GM11168 (cell line): ENCODE results near the gene LOXHD1.

Experiments used
- in situ Hi-C: fragments of 300-500 bp; cut with MboI; formaldehyde crosslinking; loops from one replicate; pipeline ENCODE4 v1.12.0; 2022; ENCODE audit warnings: low sequenced_read_pairs; ENCODE audit not compliant: unreplicated experiment

LOXHD1 gene

DNA sequence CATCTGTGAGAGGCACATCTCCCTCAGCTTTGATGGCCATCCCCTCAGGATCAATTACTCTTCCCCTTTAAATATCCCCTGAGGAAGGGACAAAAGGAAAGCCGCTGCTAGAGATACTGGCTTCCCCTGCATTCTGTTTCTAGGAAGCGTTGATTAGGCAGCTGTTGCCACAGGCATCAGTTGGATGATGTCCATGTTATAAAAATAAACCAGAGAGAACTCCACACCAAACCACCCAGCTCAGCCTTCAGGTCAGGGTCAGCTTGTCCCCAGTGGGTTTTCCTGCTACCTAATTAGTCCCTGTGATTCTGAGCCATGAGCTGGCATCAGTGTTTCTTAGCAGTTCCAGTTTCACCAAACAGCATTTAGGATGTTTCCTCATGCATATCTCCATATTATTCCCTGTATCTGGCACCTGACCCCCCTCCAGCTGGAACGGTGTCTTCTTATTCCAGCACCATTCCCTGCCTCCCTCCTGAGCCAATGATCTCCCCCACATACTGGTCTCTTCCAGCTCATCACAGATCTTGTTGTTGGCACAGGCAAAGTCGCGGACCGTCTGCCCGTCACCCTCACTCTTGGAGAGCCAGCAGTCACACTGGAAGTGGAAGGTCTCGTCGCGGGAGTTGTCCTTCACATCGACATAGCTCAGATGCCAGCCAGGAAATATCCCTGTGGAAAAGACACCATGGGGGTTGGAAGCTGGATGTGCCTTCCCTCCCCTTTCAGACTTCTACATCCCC, 168.4 kb downstream of the LOXHD1 start:
- in situ Hi-C loops: loop anchor here (10.0 to 25.0 kb wide), 2 partner anchors 201 to 344 kb away; no protein-coding TSS in a partner anchor

DNA sequence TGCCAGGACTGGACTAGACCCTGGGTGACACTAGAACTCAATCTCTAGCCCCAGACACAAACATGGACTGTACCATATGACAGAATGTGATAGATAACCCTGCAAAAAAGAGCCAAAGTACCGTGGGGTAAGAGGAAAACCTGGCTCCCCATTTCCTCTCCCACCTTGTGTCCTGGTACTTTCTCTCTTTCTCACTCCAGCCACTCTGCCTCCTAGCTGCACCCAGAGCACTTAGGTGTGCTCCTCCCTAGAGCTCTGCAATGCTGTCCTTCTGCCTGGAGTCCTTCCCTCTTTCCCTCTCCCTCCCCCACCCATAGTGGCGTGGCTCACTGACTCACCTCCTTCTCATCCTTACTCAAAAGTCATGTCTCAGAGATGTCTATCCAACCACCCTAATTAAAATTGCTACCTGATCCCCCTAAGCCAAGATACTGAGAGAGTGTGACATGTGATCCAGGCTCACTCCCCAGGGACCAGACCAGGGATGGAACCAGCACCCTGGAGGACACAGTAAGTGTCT, 171.3 kb downstream of the LOXHD1 start:
- in situ Hi-C loops: loop anchor here (10.0 to 25.0 kb wide), 2 partner anchors 198 to 341 kb away; no protein-coding TSS in a partner anchor

DNA sequence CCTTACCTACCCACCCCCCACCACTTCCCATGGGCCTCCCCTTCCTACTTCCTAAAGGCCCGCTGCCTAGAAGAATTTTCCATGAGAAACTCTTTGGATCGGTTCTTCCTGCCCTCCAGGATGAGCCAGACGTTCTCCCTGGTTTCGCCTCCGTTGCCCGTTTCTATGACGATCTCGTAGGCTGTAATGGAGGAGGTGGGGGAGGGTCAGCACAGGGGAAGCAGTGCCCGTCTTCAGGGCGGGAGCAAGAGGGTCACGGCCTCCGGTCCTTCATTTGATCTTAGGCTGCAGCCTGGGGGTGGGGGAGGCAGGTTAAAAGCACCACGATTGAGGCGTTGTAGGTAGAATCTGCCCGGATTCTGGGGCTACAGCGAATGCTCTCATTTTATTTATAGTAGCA, 172.0 kb downstream of the LOXHD1 start:
- in situ Hi-C loops: loop anchor here (10.0 to 25.0 kb wide), 2 partner anchors 198 to 340 kb away; no protein-coding TSS in a partner anchor

DNA sequence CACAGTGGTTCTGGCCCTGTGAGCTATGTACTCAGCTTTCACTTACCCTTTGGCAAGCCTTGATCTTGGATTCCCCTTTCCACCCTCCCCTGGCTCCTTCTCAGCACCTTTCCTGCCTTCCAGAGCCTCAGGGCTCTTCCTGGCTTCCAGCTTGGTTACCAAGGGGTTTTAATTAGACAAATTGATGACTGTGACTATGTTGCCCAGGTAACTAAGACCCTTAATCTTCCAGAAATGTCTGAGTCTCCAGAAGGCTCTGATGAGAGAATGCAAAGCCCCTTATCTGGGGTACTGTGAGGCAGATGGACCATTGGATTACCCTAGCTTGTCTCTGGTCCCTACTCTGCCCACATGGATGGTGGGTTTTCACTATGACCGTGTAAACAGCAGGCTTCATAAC, 174.2 kb downstream of the LOXHD1 start:
- in situ Hi-C loops: loop anchor here (10.0 to 25.0 kb wide), 2 partner anchors 196 to 338 kb away; no protein-coding TSS in a partner anchor

DNA sequence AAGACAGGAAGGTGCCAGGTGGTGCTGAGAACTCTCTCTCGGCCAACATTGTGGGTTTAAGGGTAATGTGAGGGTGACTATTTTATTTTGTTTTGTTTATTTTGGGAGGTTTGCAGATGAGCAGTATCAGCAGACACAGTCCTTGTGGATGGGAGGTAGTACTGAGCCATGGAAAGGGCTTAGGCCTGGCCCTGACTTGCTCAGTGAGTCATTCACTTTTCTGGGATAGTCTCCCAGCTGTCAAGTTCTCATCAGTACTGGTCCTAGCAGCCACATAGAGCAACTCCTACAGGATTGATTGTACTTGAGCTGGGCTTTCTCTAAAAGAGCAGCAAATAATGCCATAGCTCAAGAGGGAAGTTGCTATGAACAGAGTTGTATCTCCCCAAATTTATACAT, 175.2 kb downstream of the LOXHD1 start:
- in situ Hi-C loops: loop anchor here (10.0 to 25.0 kb wide), 2 partner anchors 195 to 337 kb away; no protein-coding TSS in a partner anchor

DNA sequence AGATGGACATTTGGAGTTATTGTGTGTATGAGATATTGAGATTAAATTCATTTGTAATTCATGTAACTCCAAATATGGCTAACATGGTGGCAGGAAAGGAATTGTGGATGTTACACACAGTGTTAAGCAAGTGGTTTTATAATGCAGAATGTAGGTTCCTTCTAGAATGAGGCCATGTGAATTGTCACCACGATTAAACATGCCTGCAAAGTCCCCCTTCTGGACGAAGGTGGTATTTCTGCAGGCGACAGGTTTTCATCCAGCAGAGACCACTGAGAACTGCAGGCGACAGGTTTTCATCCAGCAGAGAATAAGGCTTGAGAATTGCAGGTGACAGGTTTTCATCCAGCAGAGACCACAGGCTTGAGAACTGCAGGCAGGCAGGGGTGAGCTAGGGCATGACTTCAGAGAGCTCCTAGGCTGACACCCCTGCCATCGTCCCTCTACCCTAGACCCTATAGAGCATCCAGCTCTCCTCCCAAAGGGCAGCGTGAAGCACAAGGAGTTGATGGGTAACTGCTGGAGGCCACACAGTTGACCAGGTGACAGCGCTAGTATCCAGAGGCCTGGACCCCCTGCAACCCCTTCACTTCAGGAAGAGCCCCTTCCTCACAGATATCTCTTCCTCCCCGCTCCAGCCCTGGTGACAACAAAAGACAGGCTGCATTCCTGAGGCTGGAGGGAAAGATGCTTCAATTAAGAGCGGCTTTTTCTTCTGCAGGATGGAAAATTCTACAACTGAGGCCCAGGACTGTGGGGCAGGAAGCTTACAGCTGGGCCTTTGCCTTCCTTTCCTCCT, 175.8 kb downstream of the LOXHD1 start:
- in situ Hi-C loops: loop anchor here (10.0 to 25.0 kb wide), 2 partner anchors 194 to 336 kb away; no protein-coding TSS in a partner anchor

DNA sequence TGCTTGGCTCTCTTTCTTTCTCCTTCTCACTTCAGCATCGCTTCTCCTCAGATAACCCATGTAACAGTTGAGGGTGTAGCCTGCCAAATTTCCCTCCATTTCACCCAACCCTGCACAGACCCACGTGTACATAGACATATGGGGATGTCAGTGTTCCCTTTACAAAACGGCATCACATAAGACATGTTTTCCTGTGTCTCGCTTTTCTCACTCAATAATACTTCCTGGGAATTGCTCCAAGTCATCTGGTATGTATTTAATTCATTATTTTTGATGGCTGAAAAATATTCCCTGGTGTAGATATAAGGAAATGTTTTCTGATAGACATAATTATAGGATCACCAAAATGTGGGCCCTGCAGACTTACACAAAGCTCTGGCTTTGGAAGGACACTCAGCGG, 176.8 kb downstream of the LOXHD1 start:
- in situ Hi-C loops: loop anchor here (10.0 to 25.0 kb wide), 2 partner anchors 193 to 335 kb away; no protein-coding TSS in a partner anchor

DNA sequence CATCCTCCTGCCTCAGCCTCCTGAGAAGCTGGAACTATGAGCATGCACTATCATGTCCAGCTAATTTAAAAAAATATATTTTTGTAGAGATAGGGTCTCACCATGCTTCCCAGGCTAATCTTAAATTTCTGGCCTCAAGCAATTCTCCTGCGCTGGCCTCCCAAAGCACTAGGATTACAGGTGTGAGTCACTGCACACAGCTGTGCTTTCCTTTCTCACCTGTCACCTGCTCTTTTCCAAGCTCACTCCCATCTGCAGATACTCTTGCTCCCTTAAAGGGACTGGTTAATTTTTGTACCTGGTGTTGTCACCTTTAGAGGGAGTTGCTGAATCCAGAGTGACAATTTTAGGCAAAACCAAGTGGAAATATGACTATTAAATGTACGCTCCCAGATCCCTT, 178.2 kb downstream of the LOXHD1 start:
- in situ Hi-C loops: loop anchor here (25.0 kb wide), 1 partner anchor 191 kb away; no protein-coding TSS in a partner anchor

DNA sequence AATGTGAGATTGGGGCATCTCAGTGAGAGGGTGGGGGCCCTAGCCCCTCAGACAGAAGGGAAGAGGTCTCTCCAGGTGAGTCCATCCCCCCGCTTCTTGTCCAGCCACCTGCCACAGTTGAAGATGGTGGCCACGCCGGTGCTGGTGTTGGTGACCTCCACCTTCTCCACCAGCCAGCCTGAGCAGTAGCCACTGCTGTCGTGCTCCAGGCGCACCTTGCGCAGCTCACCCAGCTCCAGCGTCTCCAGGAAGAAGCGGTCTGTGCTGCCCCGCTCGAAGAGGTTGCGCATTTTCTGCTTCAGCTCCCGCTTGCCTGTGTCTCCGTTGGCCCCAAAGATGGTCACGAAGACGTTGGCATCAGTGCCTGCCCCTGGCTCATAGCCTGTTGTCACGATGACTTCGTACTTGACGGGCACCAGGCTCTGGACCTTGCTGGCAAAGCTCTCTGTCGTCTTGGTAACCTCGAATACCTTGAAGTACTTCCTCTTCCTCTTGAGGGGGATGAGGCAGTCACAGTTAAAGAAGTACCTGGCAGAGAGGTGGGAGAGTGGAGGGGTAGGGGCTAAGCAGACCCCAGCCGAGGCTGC, 179.5 kb downstream of the LOXHD1 start:
- in situ Hi-C loops: loop anchor here (25.0 kb wide), 1 partner anchor 190 kb away; no protein-coding TSS in a partner anchor

DNA sequence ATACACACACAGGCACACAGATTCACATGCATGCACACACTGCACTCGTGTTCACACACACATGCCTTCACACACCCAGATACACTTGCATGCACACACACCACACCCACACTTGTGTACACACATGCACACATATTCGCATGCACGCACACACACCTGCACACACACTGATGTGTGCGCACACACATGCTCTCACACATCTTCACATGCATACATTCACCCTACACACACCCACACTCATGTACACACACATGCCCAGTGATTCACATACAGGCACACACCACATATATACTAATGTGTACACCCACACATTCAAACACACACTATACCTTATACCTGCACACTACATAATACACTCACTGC, 181.6 kb downstream of the LOXHD1 start:
- in situ Hi-C loops: loop anchor here (25.0 kb wide), 1 partner anchor 188 kb away; no protein-coding TSS in a partner anchor

DNA sequence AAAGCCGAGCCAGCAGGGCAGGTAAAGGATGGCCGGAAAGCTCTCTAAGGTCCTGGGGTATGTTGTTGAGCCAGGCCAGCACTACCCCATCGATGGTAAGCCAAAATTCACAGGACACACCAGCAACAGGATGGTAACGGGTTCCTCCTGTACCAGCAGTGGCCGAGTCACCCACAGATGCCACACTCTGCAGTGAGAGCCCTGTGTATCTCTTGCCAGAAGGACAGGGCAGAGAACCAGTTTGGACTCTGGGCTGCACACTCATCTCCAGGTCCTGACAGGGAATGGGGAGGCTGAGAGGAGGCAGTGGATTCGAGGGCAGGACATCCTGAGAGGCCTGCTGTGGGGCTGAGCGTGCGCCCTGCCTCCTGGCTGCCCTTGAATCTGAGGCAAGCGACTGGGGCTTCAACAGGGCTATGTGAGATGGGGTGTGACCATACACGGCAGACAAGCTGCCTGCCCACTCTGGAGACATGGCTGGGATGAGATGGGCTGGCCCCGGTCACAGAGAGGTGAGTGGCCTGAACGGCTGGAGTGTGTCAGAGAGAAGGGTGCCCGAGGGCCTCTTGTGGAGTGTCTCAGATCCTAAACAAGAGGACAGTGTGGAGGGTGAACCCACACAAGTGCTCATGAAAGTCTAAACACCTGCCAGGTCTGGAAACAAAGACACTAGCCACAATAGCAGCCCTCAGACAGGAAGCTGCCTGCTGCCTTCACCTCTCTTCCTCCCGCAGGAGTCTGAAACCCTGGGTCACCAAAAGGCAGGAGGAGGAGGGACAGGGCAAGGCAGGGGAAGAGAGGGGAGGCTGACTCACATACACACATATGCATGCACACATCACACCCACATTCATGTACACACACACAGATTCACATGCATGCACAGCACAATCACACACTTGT, 182.3 kb downstream of the LOXHD1 start:
- in situ Hi-C loops: loop anchor here (25.0 kb wide), 1 partner anchor 187 kb away; no protein-coding TSS in a partner anchor

DNA sequence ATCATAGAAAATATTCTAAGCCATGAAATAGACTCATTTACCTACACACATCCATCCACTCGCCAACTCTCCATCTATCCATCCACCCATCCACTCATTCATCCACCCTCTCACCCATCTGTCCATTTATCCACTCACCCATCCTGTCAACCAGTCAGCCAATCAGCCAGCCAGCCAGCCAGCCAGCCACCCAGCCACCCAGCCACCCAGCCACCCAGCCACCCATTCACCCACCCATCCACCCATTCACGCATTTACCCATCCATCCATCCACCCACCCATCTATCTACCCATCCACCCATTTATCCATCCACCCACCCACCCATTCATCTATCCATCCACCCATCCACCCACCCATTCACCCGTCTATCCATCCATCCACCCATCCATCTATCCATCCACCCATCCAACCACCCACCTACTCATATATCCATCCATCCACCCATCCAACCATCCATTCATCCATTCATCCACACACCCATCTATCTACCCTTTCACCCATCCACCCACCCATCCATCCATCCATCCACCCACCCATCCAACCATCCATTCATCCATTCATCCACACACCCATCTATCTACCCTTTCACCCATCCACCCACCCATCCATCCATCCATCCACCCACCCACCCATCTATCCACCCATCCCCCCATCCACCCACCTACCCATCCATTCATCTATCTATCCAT, 185.1 kb downstream of the LOXHD1 start:
- in situ Hi-C loops: no loop called here

DNA sequence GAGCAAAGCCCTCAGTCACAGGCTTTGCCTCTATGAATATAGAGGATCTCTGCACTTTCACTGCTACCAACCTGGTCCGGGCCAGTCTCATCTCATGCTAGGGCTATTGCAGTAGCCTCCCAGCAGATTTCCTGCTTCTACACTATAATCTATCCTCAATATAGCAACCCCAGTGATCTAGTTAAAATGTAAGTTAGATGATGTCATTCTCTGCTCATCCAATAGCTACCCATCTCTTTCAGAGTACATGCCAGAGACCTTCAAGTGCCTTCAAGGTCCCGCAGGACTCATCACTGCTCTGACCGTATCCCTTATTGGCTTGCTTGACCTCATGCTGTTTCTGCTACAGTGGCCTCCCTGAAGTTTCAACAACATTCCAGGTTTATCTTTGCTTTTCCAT, 186.3 kb downstream of the LOXHD1 start:
- in situ Hi-C loops: no loop called here

DNA sequence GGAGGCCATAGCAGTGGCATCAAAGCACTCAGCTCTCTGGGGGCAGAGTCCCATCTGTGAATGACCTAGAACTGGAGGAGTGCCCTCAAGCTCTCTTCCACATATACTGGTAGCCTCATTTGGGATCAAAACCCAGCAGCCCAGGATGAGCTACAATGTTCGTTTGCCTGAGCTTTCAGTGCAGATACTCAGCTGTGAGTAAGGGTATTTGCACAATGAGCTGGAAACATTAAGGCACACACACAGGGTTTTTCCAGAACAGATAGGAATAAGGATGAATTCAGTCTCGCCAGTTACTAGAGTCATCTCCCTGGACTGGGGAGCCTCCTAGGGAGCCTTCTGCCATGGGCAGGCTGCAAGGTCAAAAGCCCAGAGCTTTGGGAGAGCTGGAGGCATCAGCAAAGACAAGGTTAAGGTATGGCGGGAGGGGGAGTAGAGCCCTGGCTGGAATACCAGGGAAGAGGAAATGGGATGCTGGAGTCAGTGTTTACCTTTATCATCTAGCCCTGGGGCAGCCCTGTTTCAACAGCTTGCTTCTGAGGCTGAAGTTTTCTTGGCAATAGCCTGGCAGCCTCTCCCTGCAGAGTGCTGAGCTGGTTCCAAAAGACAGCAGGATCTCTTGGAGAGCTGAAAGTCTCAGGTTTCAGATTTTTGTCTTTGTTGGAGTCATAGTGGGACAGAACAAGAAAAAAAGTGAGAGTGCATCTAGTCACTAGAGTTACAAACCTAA, 187.7 kb downstream of the LOXHD1 start:
- in situ Hi-C loops: no loop called here

DNA sequence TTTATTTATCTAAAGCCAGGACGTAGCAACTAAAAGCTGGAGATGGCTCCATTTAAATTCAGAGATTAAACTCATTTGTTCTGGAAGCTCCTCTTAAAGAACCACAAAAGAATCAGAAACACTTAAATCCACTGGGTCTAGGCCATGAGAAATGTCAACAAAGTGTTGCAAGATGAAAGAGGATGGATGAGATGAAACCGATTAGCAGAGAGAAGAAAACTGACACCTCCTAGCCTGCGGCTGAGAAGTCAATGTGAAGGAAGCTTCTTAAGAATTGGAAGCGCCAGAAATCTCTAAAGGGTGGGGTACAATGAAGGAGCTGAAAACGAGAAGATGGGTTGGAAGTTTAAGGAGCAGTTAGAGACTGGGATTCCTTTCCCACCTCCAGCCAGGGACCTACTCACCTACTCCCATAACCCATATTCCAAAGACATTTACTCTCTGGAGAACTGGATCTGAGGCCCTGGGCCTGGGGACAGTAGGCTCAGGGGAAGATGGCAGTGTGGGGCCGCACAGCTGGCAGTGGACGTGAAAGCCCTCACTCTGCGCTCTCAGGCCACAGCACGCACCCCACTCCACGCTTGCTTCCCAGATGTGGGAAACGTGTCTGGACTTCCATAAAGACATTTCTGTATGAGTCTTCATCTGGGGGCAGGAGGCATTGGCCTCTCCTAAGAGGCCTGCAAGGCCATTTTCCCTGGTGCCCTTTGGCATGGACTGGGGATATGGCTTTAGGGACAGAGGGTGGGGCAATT, 188.4 kb downstream of the LOXHD1 start:
- in situ Hi-C loops: no loop called here

DNA sequence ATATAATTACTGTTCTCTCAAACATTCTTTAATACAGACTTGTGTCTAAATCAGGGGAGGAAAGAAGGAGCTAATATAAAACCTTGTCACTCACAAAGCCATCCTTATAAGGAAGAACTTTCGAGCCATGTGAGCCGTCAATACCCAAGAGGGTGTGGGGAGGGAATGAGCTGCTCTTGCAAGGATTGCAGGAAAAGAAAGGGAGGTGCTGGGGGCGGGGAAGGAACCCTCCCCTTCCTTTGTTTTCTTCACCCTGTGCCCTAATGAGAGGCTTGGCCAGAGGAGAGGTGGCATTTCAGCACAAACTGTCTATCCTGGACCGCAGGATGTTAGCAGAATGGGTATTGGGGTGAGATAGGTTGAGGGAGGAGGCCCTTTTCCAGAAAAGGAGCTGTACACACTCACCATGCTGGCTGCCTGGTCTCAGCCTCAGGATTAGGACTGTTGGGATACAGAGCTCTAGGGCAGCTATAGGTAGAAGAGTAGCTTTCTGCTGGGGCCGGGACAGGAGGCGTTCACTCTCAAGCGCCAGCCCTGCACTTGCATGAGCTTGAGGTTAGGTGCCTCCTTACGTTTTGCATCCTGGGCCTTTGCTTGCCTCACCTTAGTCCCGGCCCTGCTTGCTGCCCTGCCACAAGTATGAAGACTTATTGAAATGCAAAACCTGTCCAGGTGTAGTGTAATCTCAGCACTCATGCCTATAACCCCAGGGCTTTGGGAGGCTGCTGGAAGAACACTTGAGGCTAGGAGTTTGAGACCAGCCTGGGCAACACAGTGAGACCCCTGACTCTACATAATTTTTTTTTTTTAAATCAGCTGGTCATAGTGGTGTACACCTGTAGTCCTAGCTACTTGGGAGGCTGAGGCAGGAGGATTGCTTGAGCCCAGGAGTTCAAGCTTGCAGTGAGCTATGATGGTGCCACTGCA, 190.5 kb downstream of the LOXHD1 start:
- in situ Hi-C loops: no loop called here
